ENCODE measurements around the gene FNDC3A.
"Not testable (repeated sequence)": the region's sequence is repeated elsewhere in the genome, so short reads cannot be mapped to it uniquely, and the experiment has no call there.

The FNDC3A gene

GRCh38 chr13:49112782-49113525 lies 137.2 kb downstream of the FNDC3A start:
- Histone ChIP-seq H3K27ac (ENCODE audit: poor library complexity, severe bottlenecking) (peak overlapping the region; percentile 35), H3K4me1 (ENCODE audit: insufficient read depth, poor library complexity, severe bottlenecking) (peaks cover 20% of the 10 kb centered on the region), H3K27me3 (ENCODE audit: insufficient read depth, poor library complexity, severe bottlenecking) (no peaks in the 10 kb centered on the region), H3K36me3 (ENCODE audit: low read depth) (peaks cover 32% of the 10 kb centered on the region), H3K9me3 (ENCODE audit: severe bottlenecking) (no peaks in the 10 kb centered on the region), H3K4me3 (ENCODE audit: severe bottlenecking) (no peak overlapping the region)
- DNase-seq (ENCODE audit: low spot score) (no peak), ATAC-seq (ENCODE audit: low read depth) (no peak)
- TF ChIP-seq, protein P1, sequence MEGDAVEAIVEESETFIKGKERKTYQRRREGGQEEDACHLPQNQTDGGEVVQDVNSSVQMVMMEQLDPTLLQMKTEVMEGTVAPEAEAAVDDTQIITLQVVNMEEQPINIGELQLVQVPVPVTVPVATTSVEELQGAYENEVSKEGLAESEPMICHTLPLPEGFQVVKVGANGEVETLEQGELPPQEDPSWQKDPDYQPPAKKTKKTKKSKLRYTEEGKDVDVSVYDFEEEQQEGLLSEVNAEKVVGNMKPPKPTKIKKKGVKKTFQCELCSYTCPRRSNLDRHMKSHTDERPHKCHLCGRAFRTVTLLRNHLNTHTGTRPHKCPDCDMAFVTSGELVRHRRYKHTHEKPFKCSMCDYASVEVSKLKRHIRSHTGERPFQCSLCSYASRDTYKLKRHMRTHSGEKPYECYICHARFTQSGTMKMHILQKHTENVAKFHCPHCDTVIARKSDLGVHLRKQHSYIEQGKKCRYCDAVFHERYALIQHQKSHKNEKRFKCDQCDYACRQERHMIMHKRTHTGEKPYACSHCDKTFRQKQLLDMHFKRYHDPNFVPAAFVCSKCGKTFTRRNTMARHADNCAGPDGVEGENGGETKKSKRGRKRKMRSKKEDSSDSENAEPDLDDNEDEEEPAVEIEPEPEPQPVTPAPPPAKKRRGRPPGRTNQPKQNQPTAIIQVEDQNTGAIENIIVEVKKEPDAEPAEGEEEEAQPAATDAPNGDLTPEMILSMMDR (IDR thresholded peaks at IDR 0.05; ENCODE audit: poor library complexity, severe bottlenecking) = no peak

DNA sequence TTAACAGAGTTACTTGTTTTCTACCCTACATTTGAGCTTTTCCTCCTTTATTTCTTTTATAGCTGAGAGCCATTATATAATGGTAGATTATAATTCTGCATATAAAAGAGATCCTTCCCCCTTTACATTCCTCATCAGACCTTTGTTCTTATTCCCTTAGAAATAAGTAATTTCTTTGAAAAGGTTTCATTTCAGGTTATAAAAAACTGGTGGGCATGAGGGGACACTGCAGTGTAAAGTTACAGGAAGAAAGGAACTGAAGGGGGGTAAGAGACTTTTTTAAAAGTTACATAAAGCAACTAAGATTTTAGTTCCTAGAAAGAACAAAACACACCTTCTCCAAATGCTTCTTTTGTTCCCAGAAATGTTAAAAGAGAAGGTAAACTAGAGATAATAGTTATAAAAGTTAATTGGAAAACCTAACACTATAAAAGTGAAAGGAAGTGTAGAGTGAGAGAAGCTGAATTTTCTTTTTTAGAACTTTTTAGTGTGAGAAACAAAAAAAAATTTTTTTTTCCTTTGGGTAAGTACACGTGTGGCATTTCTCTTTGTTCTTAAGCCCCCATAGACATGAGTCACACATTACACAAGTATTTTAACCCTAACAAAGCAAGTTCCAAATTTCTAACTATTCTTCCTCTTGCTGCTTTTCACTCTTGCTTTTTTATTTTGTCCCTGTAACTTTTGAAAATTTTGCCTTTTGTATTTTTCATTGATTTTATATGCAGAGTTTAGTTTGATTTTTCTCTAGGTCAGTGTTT lies 138.0 kb downstream of the FNDC3A start:
- no peak for DNase-seq (ENCODE audit: low spot score)

GRCh38 chr13:49116873-49117272 lies 141.2 kb downstream of the FNDC3A start:
- TF ChIP-seq, protein P1 (IDR thresholded peaks at IDR 0.05; ENCODE audit: poor library complexity, severe bottlenecking) = no peak
- Histone ChIP-seq H3K9me3 (ENCODE audit: severe bottlenecking) (no peaks in the 10 kb centered on the region), H3K4me1 (ENCODE audit: insufficient read depth, poor library complexity, severe bottlenecking) (peaks cover 12% of the 10 kb centered on the region), H3K27me3 (ENCODE audit: insufficient read depth, poor library complexity, severe bottlenecking) (no peaks in the 10 kb centered on the region), H3K27ac (ENCODE audit: poor library complexity, severe bottlenecking) (no peak overlapping the region), H3K36me3 (ENCODE audit: low read depth) (peaks cover 41% of the 10 kb centered on the region), H3K4me3 (ENCODE audit: severe bottlenecking) (no peak overlapping the region)
- ATAC-seq (ENCODE audit: low read depth) = no peak
- no peak for DNase-seq (ENCODE audit: low spot score)

More for the DNA sequence above, 138.0 kb downstream of the FNDC3A start:
- H3K4me1 ChIP-seq (ENCODE audit: insufficient read depth, poor library complexity, severe bottlenecking) = peaks cover 20% of the 10 kb centered on the region
- peaks cover 36% of the 10 kb centered on the region for H3K36me3 ChIP-seq (ENCODE audit: low read depth)
- H3K9me3 ChIP-seq (ENCODE audit: severe bottlenecking) = no peaks in the 10 kb centered on the region
- no peaks in the 10 kb centered on the region for H3K27me3 ChIP-seq (ENCODE audit: insufficient read depth, poor library complexity, severe bottlenecking)
- peak overlapping the region; percentile 35 for H3K27ac ChIP-seq (ENCODE audit: poor library complexity, severe bottlenecking)
- TF ChIP-seq, protein P1 (IDR thresholded peaks at IDR 0.05; ENCODE audit: poor library complexity, severe bottlenecking) = no peak
- no peak overlapping the region for H3K4me3 ChIP-seq (ENCODE audit: severe bottlenecking)
- peak; percentile 38; the same call in 1 of the 3 replicates for ATAC-seq (ENCODE audit: low read depth)

DNA sequence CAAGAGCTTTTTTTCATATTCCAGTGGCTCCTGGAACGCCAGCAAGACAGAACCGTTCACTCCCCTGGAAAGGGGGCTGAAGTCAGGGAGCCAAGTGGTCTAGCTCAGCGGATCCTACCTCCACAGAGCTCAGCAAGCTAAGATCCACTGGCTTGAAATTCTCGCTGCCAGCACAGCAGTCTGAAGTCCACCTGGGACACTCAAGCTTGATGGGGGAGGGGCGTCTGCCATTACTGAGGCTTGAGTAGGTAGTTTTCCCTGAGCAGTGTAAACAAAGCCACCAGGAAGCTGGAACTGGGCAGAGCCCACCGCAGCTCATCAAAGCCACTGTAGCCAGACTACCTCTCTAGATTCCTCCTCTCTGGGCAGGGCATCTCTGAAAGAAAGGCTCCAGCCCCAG lies 142.7 kb downstream of the FNDC3A start:
- H3K27me3 ChIP-seq (ENCODE audit: insufficient read depth, poor library complexity, severe bottlenecking); DNase-seq (ENCODE audit: low spot score); ATAC-seq (ENCODE audit: low read depth); H3K9me3 ChIP-seq (ENCODE audit: severe bottlenecking); H3K27ac ChIP-seq (ENCODE audit: poor library complexity, severe bottlenecking); H3K4me1 ChIP-seq (ENCODE audit: insufficient read depth, poor library complexity, severe bottlenecking); H3K4me3 ChIP-seq (ENCODE audit: severe bottlenecking): not testable (repeated sequence)
- peaks cover 41% of the 10 kb centered on the region for H3K36me3 ChIP-seq (ENCODE audit: low read depth)

DNA sequence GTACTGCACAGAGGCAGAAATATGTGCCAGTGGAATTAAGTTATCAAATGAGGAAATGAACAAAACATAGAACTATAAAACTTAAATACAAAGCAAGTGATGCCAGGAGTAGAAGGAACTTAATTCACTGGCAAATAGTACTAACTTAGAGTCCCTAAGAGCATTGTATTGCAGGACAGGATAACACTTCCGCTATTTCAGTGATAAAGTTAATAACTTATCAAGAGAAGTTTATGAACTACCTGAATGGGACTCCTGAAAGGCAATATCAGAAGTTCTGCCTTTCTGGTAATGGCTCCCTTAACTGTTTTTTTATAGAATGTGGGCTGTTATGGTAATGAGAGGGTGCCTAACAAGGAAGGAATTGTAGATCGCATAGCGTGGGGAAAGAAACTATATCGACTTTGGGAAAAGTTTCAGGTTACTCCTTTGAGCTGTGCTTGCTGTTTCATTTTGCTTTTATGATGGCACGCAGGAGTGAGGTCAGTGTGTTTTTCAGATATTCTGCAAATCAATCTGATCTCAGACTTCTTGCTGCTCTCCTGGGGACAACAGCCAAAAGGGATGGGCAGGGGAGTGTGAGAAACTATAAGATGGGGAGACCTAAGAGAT lies 149.1 kb downstream of the FNDC3A start:
- Histone ChIP-seq H3K36me3 (ENCODE audit: low read depth) (no peaks in the 10 kb centered on the region; the same call in 1 of the 2 replicates), H3K4me1 (ENCODE audit: insufficient read depth, poor library complexity, severe bottlenecking) (no peaks in the 10 kb centered on the region), H3K27me3 (ENCODE audit: insufficient read depth, poor library complexity, severe bottlenecking) (no peaks in the 10 kb centered on the region), H3K4me3 (ENCODE audit: severe bottlenecking) (no peak overlapping the region), H3K9me3 (ENCODE audit: severe bottlenecking) (no peaks in the 10 kb centered on the region), H3K27ac (ENCODE audit: poor library complexity, severe bottlenecking) (no peak overlapping the region)
- TF ChIP-seq, protein P1 (IDR thresholded peaks at IDR 0.05; ENCODE audit: poor library complexity, severe bottlenecking) = no peak
- ATAC-seq (ENCODE audit: low read depth) (no peak), DNase-seq (ENCODE audit: low spot score) (no peak)

All from RWPE2 (cell line).